ENCODE results near the gene VSNL1.

The VSNL1 gene

DNA sequence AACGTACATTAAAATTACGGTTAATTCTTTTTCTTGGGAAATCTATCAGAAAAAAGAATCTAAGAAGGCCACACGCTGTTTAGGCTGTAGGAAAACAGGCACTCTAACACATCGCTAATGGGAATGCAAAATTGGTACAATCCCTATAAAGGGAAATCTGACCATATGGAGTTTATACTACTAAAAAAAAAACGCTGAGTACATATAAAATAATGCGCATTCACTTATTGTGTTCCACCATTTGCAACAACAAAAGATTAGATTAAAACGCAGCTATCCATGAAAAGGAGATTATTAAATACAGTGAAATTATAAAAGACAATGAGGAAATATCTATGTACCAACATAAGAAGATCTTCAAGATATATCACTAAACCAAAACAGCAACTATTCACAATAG, 150.3 kb downstream of the VSNL1 start:
- Histone ChIP-seq H3K18ac (ENCODE audit: low read length) (no peak overlapping the region), H3K27me3 (ENCODE audit: insufficient read depth, low read length) (no peaks in the 10 kb centered on the region), H3K14ac (ENCODE audit: low read length) (no peak overlapping the region), H3K4ac (ENCODE audit: low read depth, low read length) (no peak overlapping the region), H3K9ac (ENCODE audit: low read length) (no peak overlapping the region), H4K12ac (ENCODE audit: low read depth, low read length) (no peak overlapping the region), H3K79me1 (ENCODE audit: low read length) (no peaks in the 10 kb centered on the region), H3K4me1 (ENCODE audit: control insufficient read depth in 1 of 2, insufficient read depth in 2 of 2, low read length in 2 of 2) (no peaks in the 10 kb centered on the region), H4K91ac (ENCODE audit: low read depth, low read length) (no peak overlapping the region), H3K27ac (ENCODE audit: low read depth, low read length) (no peak overlapping the region), H3K79me2 (ENCODE audit: control insufficient read depth, insufficient read depth, low read length, poor library complexity) (no peaks in the 10 kb centered on the region), H2AK5ac (ENCODE audit: low read length) (no peak overlapping the region), H2BK12ac (ENCODE audit: low read length) (no peak overlapping the region), H3K4me3 (ENCODE audit: low read depth, low read length) (no peak overlapping the region), H4K8ac (ENCODE audit: low read depth, low read length) (no peak overlapping the region), H2BK120ac (ENCODE audit: insufficient read depth, low read length, poor library complexity) (no peak overlapping the region), H3K23ac (ENCODE audit: low read length) (no peak overlapping the region), H3K36me3 (ENCODE audit: control insufficient read depth in 1 of 2, insufficient read depth in 2 of 2, low read length in 2 of 2) (peaks cover 4 to 6% of the 10 kb centered on the region in 2 experiments), H3K9me3 (ENCODE audit: insufficient read depth, low read depth, low read length) (no peaks in the 10 kb centered on the region), H3K4me2 (ENCODE audit: low read length) (no peak overlapping the region), H2BK5ac (ENCODE audit: low read depth, low read length, poor library complexity) (no peak overlapping the region), H2AFZ (ENCODE audit: insufficient read depth, low read length, poor library complexity) (no peak overlapping the region)
- no peak for DNase-seq
- no CpG with 5 or more reads among the region's 7 CpGs for WGBS (ENCODE audit: extremely low coverage, insufficient coverage, insufficient read length)
